ENCODE measurements around the gene ZNF385B. TPM values are rescaled to one million over a fixed set of nuclear protein-coding genes. Genes with fewer than 3 reads are reported as not detected.

The ZNF385B gene
- total and polyA plus RNA-seq, 10 of the 15 experiments (the other 5 are each of a cell fraction or from before 2014, with no cell fraction given) = not detected

DNA sequence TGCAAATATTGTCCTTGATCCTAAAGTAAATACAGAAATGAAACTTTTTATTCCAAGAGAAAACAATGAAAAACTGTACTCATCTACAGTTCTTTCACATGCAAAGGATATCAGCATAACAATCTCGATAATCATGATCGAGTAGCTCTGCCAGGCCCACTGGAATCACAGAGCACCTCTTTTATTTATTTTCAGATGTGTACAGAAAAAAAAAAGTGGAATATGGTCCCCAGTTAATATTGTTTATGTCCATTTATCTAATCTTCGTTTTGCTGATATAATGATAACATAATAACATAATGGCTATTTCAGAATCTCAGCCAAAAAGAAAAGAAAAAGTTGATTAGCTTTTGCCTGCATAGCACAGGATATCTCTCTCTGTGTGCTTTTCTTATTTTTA is 6.5 kb downstream of the ZNF385B start (continued):
- TF ChIP-seq ZBTB11 (CRISPR knock-in tag; IDR thresholded peaks at IDR 0.05) = no peak
- TF ChIP-seq E2F8 (IDR thresholded peaks at IDR 0.05; ENCODE audit: low read depth, partially characterized antibody) = no peak
- TF ChIP-seq NFYB (IDR thresholded peaks at IDR 0.05; ENCODE audit: insufficient read depth, low read depth, low read length) = no peak
- TF ChIP-seq TBL1XR1 (IDR thresholded peaks at IDR 0.05; ENCODE audit: low read depth, low read length) = no peak
- no peak for TF ChIP-seq CEBPB (IDR thresholded peaks at IDR 0.05; ENCODE audit: borderline replicate concordance in 1 of 2, low read depth in 2 of 2, low read length in 2 of 2)
- no peak for TF ChIP-seq KLF5 (IDR thresholded peaks at IDR 0.05; ENCODE audit: partially characterized antibody)
- no peak for TF ChIP-seq TARDBP (IDR thresholded peaks at IDR 0.05; ENCODE audit: borderline replicate concordance)
- TF ChIP-seq HDAC2 (IDR thresholded peaks at IDR 0.05) = no peak
